Subcutaneous adipose tissue (tissue), 4 donors: ENCODE data around the gene DCBLD2. TPM values are rescaled to one million over a fixed set of nuclear protein-coding genes. Genes with fewer than 3 reads are reported as not detected.

Experiments used
- total RNA-seq, 4 donors: library from RNA; depleted of rRNA; stranded (reverse); fragments of >200 nt; gene quantifications; one replicate each; pipeline ENCODE4 v1.1.0, GENCODE V29; 2016
- TF ChIP-seq, protein P1 (sequence below): fragments of 450-650 bp; IDR thresholded peaks from one replicate; pipeline ENCODE4 v1.5.1; 2016; ENCODE audit warnings: low read depth, mild to moderate bottlenecking, control low read depth, antibody characterized with exemption, moderate library complexity

Gene DCBLD2
- total RNA-seq, 4 donors from 2014 or later = 29.2 to 48.4 (median 31.2) TPM

DNA sequence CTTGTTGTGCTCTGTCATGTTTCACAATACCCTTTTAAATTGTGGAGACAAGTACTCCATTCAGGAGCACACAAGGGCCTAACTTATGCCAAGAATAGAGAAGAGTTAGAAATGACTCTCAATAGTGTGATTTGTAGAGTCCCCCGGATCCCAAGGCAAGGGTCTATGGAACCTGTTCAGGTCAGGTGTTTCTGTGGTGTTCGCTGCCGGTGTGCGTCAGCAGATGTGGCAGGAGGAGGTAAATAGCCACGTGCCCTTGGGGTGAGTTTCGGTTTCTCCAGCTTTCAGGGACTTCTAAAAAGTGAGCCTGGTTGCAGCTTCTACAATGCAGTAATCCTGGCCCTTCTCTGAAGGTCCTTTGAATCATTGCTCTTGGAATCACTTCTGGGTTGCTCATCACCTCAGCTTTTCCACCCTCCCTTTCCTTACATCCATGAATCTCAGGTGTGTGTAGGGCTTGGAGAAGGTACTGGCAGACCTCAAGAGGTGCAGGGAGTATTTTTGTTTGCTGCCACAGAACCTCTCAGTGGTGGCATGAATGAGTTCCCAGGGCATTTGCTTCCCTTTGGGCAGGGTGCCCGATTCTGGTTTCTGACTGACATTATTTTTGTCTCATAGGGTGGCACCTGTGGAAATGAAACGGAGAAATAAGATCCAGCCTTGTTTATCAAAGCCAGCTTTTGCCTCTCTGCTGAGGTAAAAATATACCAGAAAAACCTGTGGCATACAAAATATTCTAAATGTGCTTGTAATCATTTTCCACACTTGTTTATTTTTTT, 131.0 kb downstream of the DCBLD2 start:
- TF ChIP-seq, protein P1, sequence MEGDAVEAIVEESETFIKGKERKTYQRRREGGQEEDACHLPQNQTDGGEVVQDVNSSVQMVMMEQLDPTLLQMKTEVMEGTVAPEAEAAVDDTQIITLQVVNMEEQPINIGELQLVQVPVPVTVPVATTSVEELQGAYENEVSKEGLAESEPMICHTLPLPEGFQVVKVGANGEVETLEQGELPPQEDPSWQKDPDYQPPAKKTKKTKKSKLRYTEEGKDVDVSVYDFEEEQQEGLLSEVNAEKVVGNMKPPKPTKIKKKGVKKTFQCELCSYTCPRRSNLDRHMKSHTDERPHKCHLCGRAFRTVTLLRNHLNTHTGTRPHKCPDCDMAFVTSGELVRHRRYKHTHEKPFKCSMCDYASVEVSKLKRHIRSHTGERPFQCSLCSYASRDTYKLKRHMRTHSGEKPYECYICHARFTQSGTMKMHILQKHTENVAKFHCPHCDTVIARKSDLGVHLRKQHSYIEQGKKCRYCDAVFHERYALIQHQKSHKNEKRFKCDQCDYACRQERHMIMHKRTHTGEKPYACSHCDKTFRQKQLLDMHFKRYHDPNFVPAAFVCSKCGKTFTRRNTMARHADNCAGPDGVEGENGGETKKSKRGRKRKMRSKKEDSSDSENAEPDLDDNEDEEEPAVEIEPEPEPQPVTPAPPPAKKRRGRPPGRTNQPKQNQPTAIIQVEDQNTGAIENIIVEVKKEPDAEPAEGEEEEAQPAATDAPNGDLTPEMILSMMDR = no peak

DNA sequence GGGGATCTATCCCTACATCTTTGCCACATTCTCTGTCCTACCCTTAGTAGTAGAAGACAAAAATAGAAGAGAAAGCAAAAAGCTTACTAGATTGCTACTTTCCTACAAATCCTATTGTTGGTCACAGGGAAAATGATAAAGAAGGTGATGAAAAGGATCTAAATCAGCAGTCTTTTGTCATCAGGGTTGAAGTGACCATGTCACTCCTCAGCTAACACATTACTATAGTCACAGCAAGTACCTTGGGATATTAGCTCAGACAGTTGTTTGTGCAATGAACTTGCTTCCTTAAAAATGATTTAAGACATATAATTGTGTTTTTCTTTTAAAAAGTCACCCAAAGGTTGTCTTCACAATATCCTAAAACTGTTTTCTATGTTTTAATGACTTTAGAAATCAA, 132.0 kb downstream of the DCBLD2 start:
- TF ChIP-seq, protein P1 = no peak

DNA sequence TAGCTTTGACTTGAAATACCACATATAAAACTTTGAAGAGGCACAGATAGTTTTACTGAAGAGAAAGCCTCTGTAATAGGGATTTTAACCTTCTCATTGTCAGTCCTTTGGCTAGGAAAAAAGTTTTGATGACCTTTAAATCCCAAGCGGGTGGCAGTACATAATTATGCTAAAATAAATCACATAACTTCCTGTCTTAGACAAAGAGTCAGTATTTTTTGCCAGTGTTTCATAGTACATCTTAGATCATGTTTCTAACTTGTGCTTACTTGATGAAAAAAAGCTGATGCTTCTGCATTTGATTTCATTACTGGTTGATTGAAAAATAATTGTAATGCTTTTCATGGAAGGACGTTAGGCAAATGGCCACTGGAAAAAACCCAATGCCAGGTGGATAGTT, 132.5 kb downstream of the DCBLD2 start:
- TF ChIP-seq, protein P1 = no peak

DNA sequence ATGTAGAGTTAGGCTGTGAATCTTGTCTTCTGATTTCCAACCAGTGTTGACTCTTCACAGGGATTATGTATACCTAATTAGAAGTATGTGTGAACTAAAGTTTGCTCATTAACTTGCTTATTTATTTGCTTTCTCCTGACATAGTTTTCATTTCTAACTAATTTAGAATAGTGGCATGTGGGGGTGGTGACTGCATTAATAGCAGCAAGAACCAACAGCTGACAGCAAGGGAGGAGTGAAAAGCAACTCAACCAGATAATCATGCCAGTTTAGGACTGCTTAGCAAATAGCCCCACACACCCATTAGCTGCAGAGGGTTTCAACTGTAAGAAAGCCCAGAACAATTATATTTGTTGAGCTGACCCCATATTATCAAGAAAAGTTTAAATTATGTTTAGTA, 134.6 kb downstream of the DCBLD2 start:
- TF ChIP-seq, protein P1 = no peak

DNA sequence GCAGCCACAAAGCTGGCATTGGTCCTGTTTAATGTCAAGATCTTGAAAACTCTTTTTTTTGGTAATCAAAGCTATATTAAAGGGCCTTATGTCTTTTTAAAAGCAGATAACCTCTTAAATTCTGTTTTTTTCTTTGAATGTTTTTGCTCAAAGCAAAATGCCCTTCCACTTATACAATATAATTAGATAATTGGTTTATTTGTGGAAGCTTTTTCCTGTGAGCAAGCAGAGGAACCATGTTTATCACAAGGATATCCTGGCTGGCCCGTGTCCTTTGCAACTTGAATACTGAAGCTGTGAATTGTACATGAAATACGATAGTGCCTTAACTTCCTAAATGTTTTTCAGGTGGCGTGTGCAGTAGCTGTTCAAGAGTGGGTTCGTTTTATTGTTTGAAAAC, 135.8 kb downstream of the DCBLD2 start:
- TF ChIP-seq, protein P1 = no peak

DNA sequence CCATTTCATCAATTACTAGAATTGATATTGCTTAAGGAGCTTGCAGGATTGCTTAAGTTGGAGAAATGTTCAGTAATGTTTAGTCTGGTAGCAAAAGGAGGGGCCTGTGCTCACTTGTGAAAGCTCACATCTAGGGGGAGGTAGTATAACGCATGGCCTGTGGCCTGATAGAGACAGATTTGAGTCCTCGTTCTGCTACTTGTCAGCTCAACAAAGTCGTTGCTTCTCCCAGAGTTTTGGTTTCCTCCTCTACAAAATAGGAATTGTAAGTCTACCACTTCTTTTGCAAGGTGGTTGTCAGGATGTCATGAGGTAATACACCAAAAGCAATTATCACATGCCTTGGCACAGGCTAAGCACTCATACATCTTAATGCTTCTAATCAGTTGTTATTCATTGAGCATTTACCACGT, 137.0 kb downstream of the DCBLD2 start:
- TF ChIP-seq, protein P1 = no peak

DNA sequence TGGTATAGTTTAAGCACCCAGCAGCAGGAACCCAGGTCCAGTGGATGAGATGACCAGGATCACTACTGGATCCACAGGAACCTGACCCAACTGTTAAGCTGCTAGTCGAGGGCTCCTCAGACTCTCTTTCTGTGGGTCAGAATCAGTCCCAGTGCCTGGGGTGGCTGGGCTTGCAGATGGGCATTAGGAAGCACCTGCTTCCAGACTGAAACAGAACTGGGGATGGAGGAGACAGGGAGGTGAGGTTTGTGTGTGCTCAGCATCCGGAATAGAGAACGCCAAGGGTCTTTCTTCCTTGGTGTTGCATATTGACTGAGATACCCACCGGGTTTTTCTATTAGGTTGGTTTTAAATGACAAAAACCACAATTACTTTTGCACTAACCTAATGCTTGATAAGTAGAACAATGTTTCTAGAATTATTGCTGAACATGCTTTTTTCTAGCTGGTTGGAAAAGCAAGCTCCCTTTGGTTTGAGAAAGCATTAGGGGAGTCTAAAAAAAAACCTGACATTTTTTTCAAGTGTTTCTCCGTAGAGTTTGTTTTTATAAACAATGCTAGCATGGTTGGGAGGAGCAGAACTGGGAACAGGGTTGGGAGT, 137.6 kb downstream of the DCBLD2 start:
- TF ChIP-seq, protein P1 = no peak
